Keratinocyte (primary cell): ENCODE results near the gene GBP7. TPM values are rescaled to one million over a fixed set of nuclear protein-coding genes. Genes with fewer than 3 reads are reported as not detected.

Source experiments
- DNase-seq: peaks from one replicate; pipeline ENCODE4 v3.0.0-alpha.2; 2011; ENCODE audit warnings: low read depth, missing footprints, low spot score
- FAIRE-seq: peaks from 2 replicates; lab custom pipeline; 2011; peaks lifted over from hg19 to GRCh38; lab: Jason Lieb, UNC
- H2AFZ ChIP-seq: 2 replicates; pipeline ENCODE4 v1.6.0; 2012; ENCODE audit warnings: low read length, control low read depth, inconsistent platforms; ENCODE audit not compliant: control insufficient read depth
- H3K27ac ChIP-seq: 2 replicates; pipeline ENCODE4 v1.5.1; 2011; ENCODE audit warnings: low read length; ENCODE audit not compliant: control insufficient read depth, insufficient read depth
- H3K27me3 ChIP-seq: 3 replicates; pipeline ENCODE4 v1.6.0; 2011; ENCODE audit warnings: low read length; ENCODE audit not compliant: control insufficient read depth, insufficient read depth; ENCODE audit errors: extremely low read depth
- H3K36me3 ChIP-seq, 2 experiments: 2 replicates in 1 of 2; 3 replicates in 1 of 2; pipeline ENCODE4 v1.5.1; 2011; ENCODE audit warnings: low read length in 2 of 2, mild to moderate bottlenecking in 1 of 2; ENCODE audit not compliant: control insufficient read depth in 2 of 2, insufficient read depth in 2 of 2; ENCODE audit errors: extremely low read depth in 1 of 2
- H3K4me1 ChIP-seq: 3 replicates; pipeline ENCODE4 v1.5.1; 2011; ENCODE audit warnings: low read length; ENCODE audit not compliant: control insufficient read depth, insufficient read depth; ENCODE audit errors: extremely low read depth
- H3K4me2 ChIP-seq: 3 replicates; pipeline ENCODE4 v1.6.0; 2011; ENCODE audit warnings: low read depth, low read length; ENCODE audit not compliant: control insufficient read depth, insufficient read depth; ENCODE audit errors: extremely low read depth
- H3K4me3 ChIP-seq, 3 experiments: fragments of 200-600 bp in 1 of 3; sonication (generic) in 1 of 3; 2 replicates in 2 of 3; 3 replicates in 1 of 3; pipeline ENCODE4 v1.5.1; 2011 to 2016; ENCODE audit warnings: low read length in 3 of 3, mild to moderate bottlenecking in 3 of 3, control low read depth in 2 of 3, inconsistent platforms in 1 of 3, low read depth in 1 of 3, mixed read lengths in 1 of 3, mixed run types in 1 of 3, moderate library complexity in 1 of 3; ENCODE audit not compliant: control insufficient read depth in 2 of 3, insufficient read depth in 2 of 3; ENCODE audit errors: extremely low read depth in 1 of 3
- H3K79me2 ChIP-seq: 2 replicates; pipeline ENCODE4 v1.6.0; 2012; ENCODE audit warnings: low read length; ENCODE audit not compliant: control insufficient read depth, insufficient read depth
- H3K9ac ChIP-seq: 3 replicates; pipeline ENCODE4 v1.6.0; 2011; ENCODE audit warnings: low read length; ENCODE audit not compliant: control insufficient read depth, insufficient read depth; ENCODE audit errors: extremely low read depth
- H3K9me1 ChIP-seq: 3 replicates; pipeline ENCODE4 v1.6.0; 2011; ENCODE audit warnings: low read length; ENCODE audit not compliant: control insufficient read depth, insufficient read depth; ENCODE audit errors: extremely low read depth
- H3K9me3 ChIP-seq: 2 replicates; pipeline ENCODE4 v1.5.1; 2012; ENCODE audit warnings: low read depth, low read length; ENCODE audit not compliant: control insufficient read depth
- H4K20me1 ChIP-seq: 3 replicates; pipeline ENCODE4 v1.6.0; 2011; ENCODE audit warnings: low read length; ENCODE audit not compliant: control insufficient read depth, insufficient read depth; ENCODE audit errors: extremely low read depth
- CTCF ChIP-seq, 3 experiments: IDR thresholded peaks in 1 of 3; conservative IDR thresholded peaks in 1 of 3; optimal IDR thresholded peaks in 1 of 3; 2 replicates in 2 of 3; 3 replicates in 1 of 3; pipeline versions ENCODE3 to v1.5.1; 2011; ENCODE audit warnings: low read length in 3 of 3, mild to moderate bottlenecking in 3 of 3, moderate library complexity in 2 of 3, control low read depth in 1 of 3, inconsistent platforms in 1 of 3; ENCODE audit not compliant: insufficient read depth in 2 of 3; ENCODE audit errors: extremely low read depth in 1 of 3
- EZH2 ChIP-seq: IDR thresholded peaks from one replicate; pipeline ENCODE4 v1.6.1; 2012; ENCODE audit warnings: inconsistent platforms, mild to moderate bottlenecking, low read length, moderate library complexity
- dilution Hi-C: fragments of 300-500 bp; cut with MboI; formaldehyde crosslinking; loops from one replicate; pipeline ENCODE4 v1.7.0; 2020; ENCODE audit warnings: low sequenced_read_pairs; ENCODE audit not compliant: extremely low pct_ligation_motif_present
- polyA plus RNA-seq, 5 experiments: library from polyadenylated mRNA; depleted of rRNA in 3 of 5; stranded (reverse) in 3 of 5; stranded (forward) in 1 of 5; unstranded in 1 of 5; fragments of >200 nt; gene quantifications; 1 replicate in 1 of 5; 2 replicates in 3 of 5; 3 replicates in 1 of 5; pipeline versions ENCODE4 v1.2.1 to v1.2.3, GENCODE V29; 2011 to 2012; ENCODE audit warnings: missing spikeins in 2 of 5, low read depth in 1 of 5, low replicate concordance in 1 of 5

GBP7 gene
- polyA plus RNA-seq, 1 donor (not counting 4 experiments of a cell fraction or from before 2014, with no cell fraction given): not detected

GRCh38 chr1:89199525-89200031 lies 23.8 kb upstream of the GBP7 start:
- H3K79me2 ChIP-seq: no peaks in the 10 kb centered on the region
- no peaks in the 10 kb centered on the region for H4K20me1 ChIP-seq
- no peak for FAIRE-seq
- DNase-seq: no peak
- H3K9me1 ChIP-seq: no peaks in the 10 kb centered on the region
- no peak for TF ChIP-seq EZH2
- TF ChIP-seq CTCF (optimal IDR thresholded peaks at IDR 0.05 in 1 of 3, IDR thresholded peaks at IDR 0.05 in 1 of 3, conservative IDR thresholded peaks at IDR 0.05 in 1 of 3; ENCODE audit: extremely low read depth in 1 of 3, insufficient read depth in 2 of 3, low read length in 3 of 3): no peak
- no peaks in the 10 kb centered on the region for H3K27me3 ChIP-seq
- no peak overlapping the region for H3K4me2 ChIP-seq
- no peak overlapping the region for H3K9ac ChIP-seq
- dilution Hi-C loops: no loop called here
- no peak overlapping the region for H3K27ac ChIP-seq
- no peaks in the 10 kb centered on the region for H3K9me3 ChIP-seq
- H3K36me3 ChIP-seq: no peaks in the 10 kb centered on the region
- no peaks in the 10 kb centered on the region for H3K4me1 ChIP-seq
- no peak overlapping the region for H3K4me3 ChIP-seq
- H2AFZ ChIP-seq: no peak overlapping the region

- no peaks in the 10 kb centered on the region for H3K9me1 ChIP-seq
- H3K27me3 ChIP-seq: no peaks in the 10 kb centered on the region
- no peak within 1 kb of the TSS for H3K9ac ChIP-seq
- no peak within 1 kb of the TSS for H3K27ac ChIP-seq
- no peaks in the 10 kb centered on the region for H3K36me3 ChIP-seq
- H3K4me3 ChIP-seq: peak within 1 kb of the TSS in 1 of 3 experiments; percentile 38
- no peak for FAIRE-seq
- no peak for TF ChIP-seq EZH2
- TF ChIP-seq CTCF (optimal IDR thresholded peaks at IDR 0.05 in 1 of 3, IDR thresholded peaks at IDR 0.05 in 1 of 3, conservative IDR thresholded peaks at IDR 0.05 in 1 of 3; ENCODE audit: extremely low read depth in 1 of 3, insufficient read depth in 2 of 3, low read length in 3 of 3): no peak
- peak within 1 kb of the TSS; percentile 13 for H2AFZ ChIP-seq
- no peaks in the 10 kb centered on the region for H3K4me1 ChIP-seq
- H3K79me2 ChIP-seq: no peaks in the 10 kb centered on the region
- H3K9me3 ChIP-seq: no peaks in the 10 kb centered on the region
- peak within 1 kb of the TSS; percentile 58 for H3K4me2 ChIP-seq
- dilution Hi-C loops: no loop called here
- H4K20me1 ChIP-seq: no peaks in the 10 kb centered on the region
- no peak for DNase-seq
These were observed 22.8 kb upstream of the GBP7 start, which contains the start of gene GBP4 for GRCh38 chr1:89198491-89199072. TSS of gene GBP4 (minus strand) at chr1:89198942. CDS start at chr1:89198834, 108 bp downstream.
